B cell (primary cell): ENCODE data around the gene CHD9. TPM values are rescaled to one million over a fixed set of nuclear protein-coding genes. Genes with fewer than 3 reads are reported as not detected.

Source experiments
- ATAC-seq: fragments of 200-7000 bp; cut with Tn5 transposase; one replicate; pipeline ENCODE4 v1.10.0; 2021; ENCODE audit warnings: low read depth, mild to moderate bottlenecking, moderate number of reproducible peaks, moderate library complexity
- CTCF ChIA-PET: fragments of 350-600 bp; sonication (Branson Sonifier 250); formaldehyde crosslinking; loops from one replicate; lab custom pipeline; 2021; ENCODE audit warnings: antibody characterized with exemption, inconsistent platforms; lab: Charles Lee
- POLR2A ChIA-PET: fragments of 350-600 bp; sonication (Branson Sonifier 250); formaldehyde crosslinking; loops from one replicate; lab custom pipeline; 2021; ENCODE audit warnings: antibody characterized with exemption; lab: Charles Lee
- DNase-seq: peaks from one replicate; pipeline ENCODE4 v3.0.0; 2013
- H2AFZ ChIP-seq: 2 replicates; pipeline ENCODE4 v1.6.1; 2012; ENCODE audit warnings: mild to moderate bottlenecking, low read depth, low read length; ENCODE audit not compliant: insufficient read depth, poor library complexity, severe bottlenecking
- H3K27ac ChIP-seq, 2 donors: 1 replicate in 1 of 2; 2 replicates in 1 of 2; pipeline ENCODE4 v1.5.1; 2012 to 2013; ENCODE audit warnings: low read length in 2 of 2, mild to moderate bottlenecking in 2 of 2, moderate library complexity in 1 of 2
- H3K27me3 ChIP-seq, 4 experiments: fragments of 200-600 bp in 1 of 4; sonication (generic) in 1 of 4; replicated peaks in 1 of 4; 1 replicate in 2 of 4; 2 replicates in 2 of 4; pipeline versions ENCODE4 v1.6.1 to v1.7.0; 2013 to 2016; ENCODE audit warnings: low read length in 3 of 4, mild to moderate bottlenecking in 2 of 4, mixed read lengths in 1 of 4, moderate library complexity in 1 of 4; ENCODE audit not compliant: insufficient read depth in 4 of 4, control insufficient read depth in 3 of 4; ENCODE audit errors: control extremely low read depth in 1 of 4
- H3K36me3 ChIP-seq, 2 experiments: replicated peaks in 1 of 2; 1 replicate in 1 of 2; 2 replicates in 1 of 2; pipeline versions ENCODE4 v1.6.1 to v1.7.1; 2013; ENCODE audit warnings: low read length in 1 of 2; ENCODE audit not compliant: insufficient read depth in 2 of 2, control insufficient read depth in 1 of 2; ENCODE audit errors: control extremely low read depth in 1 of 2, extremely low read depth in 1 of 2
- H3K4me1 ChIP-seq, 2 donors: fragments of 200-600 bp in 1 of 2; sonication (generic) in 1 of 2; 1 replicate in 1 of 2; 2 replicates in 1 of 2; pipeline versions ENCODE4 v1.5.1 to v1.6.1; 2013 to 2017; ENCODE audit warnings: low read length in 2 of 2; ENCODE audit not compliant: control insufficient read depth in 2 of 2, insufficient read depth in 2 of 2
- H3K4me2 ChIP-seq: replicated peaks from 2 replicates; pipeline ENCODE3; 2012; ENCODE audit warnings: mild to moderate bottlenecking, low read depth, low read length; ENCODE audit not compliant: poor library complexity, severe bottlenecking
- H3K4me3 ChIP-seq, 5 experiments: fragments of 200-600 bp in 1 of 5; sonication (generic) in 1 of 5; 1 replicate in 3 of 5; 2 replicates in 2 of 5; pipeline versions ENCODE4 v1.5.1 to v1.7.0; 2011 to 2016; ENCODE audit warnings: low read length in 4 of 5, mild to moderate bottlenecking in 4 of 5, low read depth in 2 of 5, control low read depth in 1 of 5, moderate library complexity in 1 of 5; ENCODE audit not compliant: insufficient read depth in 1 of 5; ENCODE audit errors: control extremely low read depth in 1 of 5, extremely low read depth in 1 of 5
- H3K79me2 ChIP-seq: fragments of 200-600 bp; sonication (generic); one replicate; pipeline ENCODE4 v1.6.0; 2016; ENCODE audit warnings: low read length; ENCODE audit not compliant: control insufficient read depth, insufficient read depth
- H3K9ac ChIP-seq: fragments of 200-600 bp; sonication (generic); 2 replicates; pipeline ENCODE4 v1.6.1; 2017; ENCODE audit warnings: mild to moderate bottlenecking, low read length, moderate library complexity
- H3K9me3 ChIP-seq, 3 donors: one replicate each; pipeline versions ENCODE4 v1.6.1 to v1.7.1; 2013; ENCODE audit warnings: low read length in 2 of 3; ENCODE audit not compliant: control insufficient read depth in 2 of 3, insufficient read depth in 1 of 3; ENCODE audit errors: control extremely low read depth in 1 of 3
- H4K20me1 ChIP-seq: 2 replicates; pipeline ENCODE4 v1.6.0; 2012; ENCODE audit warnings: mild to moderate bottlenecking, low read length; ENCODE audit not compliant: insufficient read depth, control insufficient read depth, poor library complexity, severe bottlenecking
- H3K27ac Mint-ChIP-seq: one replicate; pipeline ENCODE4 v1.8.0; 2021; ENCODE audit warnings: mixed read lengths
- H3K27me3 Mint-ChIP-seq: one replicate; pipeline ENCODE4 v1.8.0; 2021; ENCODE audit warnings: mixed read lengths
- H3K4me1 Mint-ChIP-seq: one replicate; pipeline ENCODE4 v1.8.0; 2021; ENCODE audit warnings: mixed read lengths
- H3K4me3 Mint-ChIP-seq: one replicate; pipeline ENCODE4 v1.8.0; 2021; ENCODE audit warnings: mixed read lengths
- H3K9me3 Mint-ChIP-seq: one replicate; pipeline ENCODE4 v1.8.0; 2022; ENCODE audit warnings: mixed read lengths; ENCODE audit not compliant: insufficient read depth
- EZH2 ChIP-seq: IDR thresholded peaks from 2 replicates; pipeline ENCODE4 v1.6.1; 2012; ENCODE audit warnings: borderline replicate concordance, low read depth, mild to moderate bottlenecking, moderate library complexity, low read length; ENCODE audit not compliant: insufficient read depth, poor library complexity, severe bottlenecking
- WGBS: methylation state at CpG from one replicate; pipeline ENCODE4 v1.1.5; 2013; ENCODE audit warnings: missing lambda C conversion rate; ENCODE audit not compliant: insufficient coverage; 5-methylcytosine and 5-hydroxymethylcytosine counted together
- intact Hi-C: fragments of 100-400 bp; cut with micrococcal nuclease; formaldehyde crosslinking; loops from one replicate; pipeline ENCODE4 v1.10.0; 2022
- polyA plus RNA-seq: library from polyadenylated mRNA; depleted of rRNA; stranded (reverse); fragments of >200 nt; gene quantifications from 2 replicates; pipeline ENCODE4 v1.2.3, GENCODE V29; 2012
- total RNA-seq, 2 donors: library from RNA; stranded (reverse); fragments of 120-200 nt in 1 of 2; gene quantifications; 1 replicate in 1 of 2; 2 replicates in 1 of 2; pipeline versions ENCODE4 v1.2.3 to v1.2.4, GENCODE V29; 2013 to 2022
- TF ChIP-seq, protein P1 (sequence below): fragments of 200-600 bp; IDR thresholded peaks from one replicate; pipeline ENCODE4 v1.8.0; 2022; ENCODE audit warnings: antibody characterized with exemption, mild to moderate bottlenecking

Gene CHD9
- total and polyA plus RNA-seq, 2 donors (not counting 1 experiment from before 2014, with no cell fraction given): 12.2 to 102 TPM

DNA sequence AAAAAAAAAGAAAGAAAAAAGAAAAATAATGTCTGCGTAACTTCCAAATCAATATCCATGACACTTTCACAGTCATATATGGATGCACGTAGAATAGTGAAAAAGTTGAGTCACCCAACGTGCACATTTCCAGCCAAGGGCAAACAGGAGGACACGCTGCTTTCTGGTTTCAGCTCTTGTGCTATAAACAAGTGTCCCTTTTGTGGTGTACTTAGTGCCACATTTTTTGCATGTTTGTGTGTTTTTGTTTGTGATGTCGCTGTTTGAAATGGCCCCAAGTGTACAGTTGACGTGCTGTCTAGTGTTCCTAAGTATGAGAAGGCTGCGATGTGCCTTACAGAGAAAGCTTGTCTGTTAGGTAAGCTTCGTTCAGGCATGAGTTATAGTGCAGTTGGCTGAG lies 2.9 kb downstream of the CHD9 start:
- DNase-seq (no peak), ATAC-seq (no peak)
- POLR2A ChIA-PET: interaction anchor here (0.9 to 1.7 kb wide), 2 partner anchors 44 to 72 kb away, joined by 3 read pairs; no protein-coding TSS in a partner anchor
- Mint-ChIP-seq H3K4me1 (peaks cover 61% of the 10 kb centered on the region), H3K9me3 (no peaks in the 10 kb centered on the region), H3K27ac (peak overlapping the region; percentile 92), H3K27me3 (no peaks in the 10 kb centered on the region), H3K4me3 (peak overlapping the region; percentile 46)
- CTCF ChIA-PET: interaction anchor here (0.7 to 4.8 kb wide), 7 partner anchors 71 to 155 kb away, joined by 3 to 111 read pairs (median 3); no protein-coding TSS in a partner anchor
- H3K9ac ChIP-seq: no peak overlapping the region
- no peak overlapping the region for H3K27ac ChIP-seq
- H4K20me1 ChIP-seq: no peaks in the 10 kb centered on the region
- H3K4me1 ChIP-seq: peaks cover 60 to 80% of the 10 kb centered on the region in 2 donors
- intact Hi-C loops: no loop called here
- H3K27me3 ChIP-seq: no peaks in the 10 kb centered on the region
- TF ChIP-seq, protein P1, sequence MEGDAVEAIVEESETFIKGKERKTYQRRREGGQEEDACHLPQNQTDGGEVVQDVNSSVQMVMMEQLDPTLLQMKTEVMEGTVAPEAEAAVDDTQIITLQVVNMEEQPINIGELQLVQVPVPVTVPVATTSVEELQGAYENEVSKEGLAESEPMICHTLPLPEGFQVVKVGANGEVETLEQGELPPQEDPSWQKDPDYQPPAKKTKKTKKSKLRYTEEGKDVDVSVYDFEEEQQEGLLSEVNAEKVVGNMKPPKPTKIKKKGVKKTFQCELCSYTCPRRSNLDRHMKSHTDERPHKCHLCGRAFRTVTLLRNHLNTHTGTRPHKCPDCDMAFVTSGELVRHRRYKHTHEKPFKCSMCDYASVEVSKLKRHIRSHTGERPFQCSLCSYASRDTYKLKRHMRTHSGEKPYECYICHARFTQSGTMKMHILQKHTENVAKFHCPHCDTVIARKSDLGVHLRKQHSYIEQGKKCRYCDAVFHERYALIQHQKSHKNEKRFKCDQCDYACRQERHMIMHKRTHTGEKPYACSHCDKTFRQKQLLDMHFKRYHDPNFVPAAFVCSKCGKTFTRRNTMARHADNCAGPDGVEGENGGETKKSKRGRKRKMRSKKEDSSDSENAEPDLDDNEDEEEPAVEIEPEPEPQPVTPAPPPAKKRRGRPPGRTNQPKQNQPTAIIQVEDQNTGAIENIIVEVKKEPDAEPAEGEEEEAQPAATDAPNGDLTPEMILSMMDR: no peak
- TF ChIP-seq EZH2: no peak
- no peaks in the 10 kb centered on the region for H3K9me3 ChIP-seq
- peak overlapping the region; percentile 27 for H2AFZ ChIP-seq
- peaks cover 76% of the 10 kb centered on the region for H3K79me2 ChIP-seq
- no CpG with 5 or more reads among the region's 8 CpGs for WGBS
- no peak overlapping the region for H3K4me3 ChIP-seq
- peak overlapping the region; percentile 2 for H3K4me2 ChIP-seq
- H3K36me3 ChIP-seq: no peaks in the 10 kb centered on the region

DNA sequence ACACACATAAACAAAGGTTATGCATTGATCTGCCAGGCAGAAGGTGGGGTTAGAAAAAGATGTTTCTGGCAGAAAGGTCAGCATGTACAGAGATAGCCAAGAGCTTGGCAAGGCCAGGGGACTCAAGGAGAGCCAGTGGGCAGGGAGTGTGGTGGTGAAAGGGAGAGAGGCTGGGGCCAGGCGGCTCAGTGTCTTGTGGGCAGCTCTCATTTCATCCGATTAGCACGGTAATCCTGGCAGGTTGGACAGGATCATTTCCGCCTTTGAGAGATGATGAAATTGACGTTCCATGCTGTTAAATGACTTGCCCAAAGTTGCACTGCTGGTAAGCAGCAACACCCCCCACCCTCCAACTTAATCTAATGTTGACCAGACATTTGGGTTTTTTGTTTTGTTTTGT lies 3.6 kb downstream of the CHD9 start:
- no peak overlapping the region for H3K9ac ChIP-seq
- no peak overlapping the region for H2AFZ ChIP-seq
- H3K4me3 Mint-ChIP-seq: peak overlapping the region; percentile 57
- no peaks in the 10 kb centered on the region for H3K27me3 Mint-ChIP-seq
- intact Hi-C loops: no loop called here
- H3K4me1 Mint-ChIP-seq: peaks cover 64% of the 10 kb centered on the region
- peaks cover 65 to 88% of the 10 kb centered on the region in 2 donors for H3K4me1 ChIP-seq
- H3K27ac ChIP-seq: peak overlapping the region; percentile 40 to 72
- ATAC-seq (no peak), DNase-seq (no peak)
- peak overlapping the region; percentile 92 for H3K27ac Mint-ChIP-seq
- TF ChIP-seq, protein P1: no peak
- TF ChIP-seq EZH2: no peak
- WGBS: 93% methylated on average over 4 of the region's 5 CpGs
- no peaks in the 10 kb centered on the region for H3K36me3 ChIP-seq
- no peaks in the 10 kb centered on the region for H3K27me3 ChIP-seq
- ChIA-PET CTCF (interaction anchor here (0.7 to 4.8 kb wide), 7 partner anchors 41 to 154 kb away, joined by 3 to 40 read pairs (median 4); no protein-coding TSS in a partner anchor), POLR2A (interaction anchor here (1.7 kb wide), 1 partner anchor 43 kb away, joined by 3 read pairs; no protein-coding TSS in a partner anchor)
- H4K20me1 ChIP-seq: no peaks in the 10 kb centered on the region
- H3K4me3 ChIP-seq: no peak overlapping the region
- H3K79me2 ChIP-seq: peaks cover 81% of the 10 kb centered on the region
- no peaks in the 10 kb centered on the region for H3K9me3 ChIP-seq
- H3K9me3 Mint-ChIP-seq: no peaks in the 10 kb centered on the region
- peak overlapping the region; percentile 10 for H3K4me2 ChIP-seq
